ENCODE data around the gene CERK.

Gene CERK

GRCh38 chr22:46731246-46732040, 6.6 kb downstream of the CERK start:
- FAIRE-seq: no peak

GRCh38 chr22:46730568-46731245, 7.3 kb downstream of the CERK start:
- FAIRE-seq: no peak

DNA sequence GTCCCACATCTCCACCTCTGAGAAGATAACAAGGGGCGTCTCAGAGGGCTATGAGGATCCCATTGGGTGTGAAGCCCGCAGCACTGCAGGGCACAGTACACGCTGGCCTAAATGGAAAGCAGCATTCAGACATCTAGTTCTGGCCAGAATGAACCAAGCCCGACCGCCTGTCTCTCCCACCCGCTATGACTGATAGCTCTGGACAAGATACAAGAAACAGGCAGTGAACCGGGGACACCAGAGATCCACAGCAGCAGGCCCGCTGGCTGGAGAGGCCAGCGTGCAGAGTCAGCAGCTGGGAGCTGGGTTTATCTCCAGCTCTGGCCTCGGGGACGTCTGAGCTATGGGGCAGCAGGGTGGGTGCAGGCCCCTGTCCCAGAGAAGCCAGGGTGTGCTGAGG, 9.6 kb downstream of the CERK start:
- no peak for FAIRE-seq

- no peak for FAIRE-seq
Observed at GRCh38 chr22:46727813-46728364, 10.2 kb downstream of the CERK start.

DNA sequence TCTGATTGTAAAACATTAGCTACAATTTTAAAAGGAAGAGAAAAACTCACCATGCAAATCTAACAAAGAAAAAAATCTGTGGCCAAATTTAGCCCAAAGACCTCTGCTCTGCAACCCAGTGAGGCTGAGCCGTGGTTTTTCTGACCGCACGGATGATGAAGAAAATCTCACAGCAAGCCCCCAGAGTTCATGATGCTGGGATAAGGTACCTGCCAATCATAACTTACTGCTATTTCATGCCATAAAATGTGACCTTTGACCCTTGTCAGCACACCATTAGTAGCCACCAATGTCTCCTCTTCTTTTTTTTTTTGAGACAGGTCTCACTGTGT, 11.1 kb downstream of the CERK start:
- no peak for FAIRE-seq

- peak; percentile 66 for FAIRE-seq
Observed at GRCh38 chr22:46726066-46726985, 11.7 kb downstream of the CERK start.

DNA sequence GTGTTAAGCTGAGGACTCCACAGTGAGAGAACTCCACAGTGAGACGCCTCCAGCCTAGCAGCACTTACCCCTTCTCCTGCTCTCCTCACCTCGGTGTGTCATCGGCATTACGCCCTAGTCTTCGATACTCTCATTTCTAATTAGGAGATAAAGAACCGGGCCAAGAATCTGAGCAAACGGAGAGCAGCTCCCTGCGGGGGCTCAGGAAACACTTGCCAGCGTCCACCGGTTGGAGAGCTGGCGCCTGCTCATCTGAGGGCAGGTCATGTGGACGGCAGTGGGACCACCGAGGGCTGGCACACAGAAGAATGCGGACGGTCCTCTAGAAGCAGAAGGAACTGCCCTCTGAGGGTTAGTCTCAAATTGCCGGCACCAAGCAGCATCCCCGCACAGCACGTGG, 13.0 kb downstream of the CERK start:
- no peak for FAIRE-seq

GRCh38 chr22:46723882-46724281, 14.2 kb downstream of the CERK start:
- FAIRE-seq: no peak

GRCh38 chr22:46721501-46722085, 16.5 kb downstream of the CERK start:
- FAIRE-seq: no peak

DNA sequence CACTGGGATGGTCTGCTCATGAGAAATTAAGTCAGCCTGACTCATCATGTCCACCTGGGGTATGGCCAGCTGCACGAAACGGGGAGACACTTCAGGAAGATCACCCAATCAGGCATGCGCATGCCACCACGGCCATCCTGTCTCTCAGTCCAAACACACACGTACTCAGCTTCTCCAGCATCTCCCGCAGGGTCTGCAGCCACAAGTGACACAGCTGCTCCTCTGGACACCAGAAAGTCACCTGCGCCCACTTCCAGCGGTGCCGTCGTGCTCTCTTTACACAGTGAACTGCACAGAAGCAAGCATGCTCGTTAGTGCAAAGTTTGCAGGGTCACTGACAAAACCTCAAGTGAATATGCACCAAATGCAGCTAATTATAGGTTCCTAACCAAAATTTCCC, 18.1 kb downstream of the CERK start:
- FAIRE-seq: no peak

DNA sequence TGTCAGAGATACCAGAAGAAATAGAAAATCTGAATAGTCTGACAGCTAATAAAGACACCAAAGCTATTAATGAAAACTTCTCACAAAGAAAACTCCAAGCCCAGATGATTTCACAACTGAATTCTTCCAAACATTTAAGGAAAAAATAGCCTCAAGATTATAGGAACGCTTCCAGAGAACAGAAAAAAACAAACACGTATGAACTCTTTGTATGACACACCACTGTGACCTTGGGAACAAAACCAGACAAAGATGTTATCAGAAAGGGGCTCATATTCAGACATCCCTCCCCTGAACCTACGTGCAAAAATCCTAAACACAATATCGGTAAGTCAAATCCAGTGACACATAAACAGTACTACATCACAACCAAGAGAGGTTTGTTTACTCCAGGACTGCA, 23.5 kb downstream of the CERK start:
- FAIRE-seq: no peak

GRCh38 chr22:46712288-46712687, 25.8 kb downstream of the CERK start:
- no peak for FAIRE-seq

GRCh38 chr22:46710806-46711205, 27.2 kb downstream of the CERK start:
- no peak for FAIRE-seq

DNA sequence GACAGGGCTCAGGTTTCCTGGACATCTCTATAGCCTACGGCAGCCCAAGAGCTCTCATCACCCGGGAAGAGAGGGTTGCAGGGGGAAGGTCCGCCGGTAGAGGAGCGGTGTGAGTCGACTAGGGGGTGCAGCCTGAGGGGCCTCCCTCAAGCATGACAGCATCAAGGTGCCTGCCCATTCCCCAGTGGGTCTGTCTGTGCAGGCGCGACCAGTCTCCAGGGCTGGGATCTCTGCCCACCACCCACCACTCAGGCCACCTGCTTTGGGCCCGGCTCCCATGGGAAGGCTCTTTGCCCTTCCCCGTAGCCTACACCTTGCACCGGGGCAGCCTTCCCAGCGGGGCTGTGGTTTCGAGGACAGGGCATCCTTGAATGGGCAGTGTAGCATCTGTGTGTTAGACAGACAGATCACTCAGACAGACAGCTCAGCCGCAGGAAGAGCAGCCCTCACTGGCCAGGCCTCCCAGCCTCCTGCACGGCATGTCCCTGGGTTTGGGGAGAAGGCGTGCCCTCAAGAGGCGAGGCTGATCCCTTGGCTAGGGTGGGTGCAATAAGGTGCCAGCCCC, 29.2 kb downstream of the CERK start:
- no peak for FAIRE-seq

DNA sequence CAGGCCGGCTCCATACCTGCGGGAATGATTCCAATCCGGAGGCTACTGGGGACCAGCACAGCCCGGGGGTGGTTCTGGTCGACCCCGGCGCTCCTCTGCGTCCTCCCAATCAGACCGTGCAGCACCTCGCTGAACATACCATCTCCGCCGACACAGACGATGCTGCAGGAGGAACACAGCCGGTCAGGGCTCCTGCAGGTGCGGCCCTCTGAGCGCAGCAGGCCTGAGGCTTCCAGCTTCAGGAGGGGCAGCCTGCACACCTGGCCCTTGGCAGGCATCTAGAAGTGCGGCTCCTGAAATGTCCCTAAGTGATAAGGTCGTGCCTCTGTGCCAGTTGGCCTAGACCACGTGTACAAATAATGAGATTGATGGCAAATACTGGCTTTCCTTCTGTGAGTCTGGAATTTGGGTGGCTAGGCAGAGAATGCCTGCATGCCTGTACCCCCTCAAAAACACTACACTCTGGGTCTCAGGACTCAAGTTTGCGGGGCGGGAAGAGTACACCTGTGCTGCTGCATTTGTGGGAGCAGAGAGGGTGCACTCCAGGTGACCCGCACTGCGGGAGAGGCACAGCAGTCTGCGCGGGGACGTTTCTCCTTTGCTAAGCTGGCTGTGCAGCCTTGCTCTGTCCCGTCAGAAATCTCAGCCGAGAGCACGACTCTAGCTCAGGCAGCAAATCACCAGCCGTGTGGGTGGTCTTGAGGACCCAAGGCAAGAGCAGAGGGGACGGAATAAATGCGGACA, 30.1 kb downstream of the CERK start:
- FAIRE-seq: no peak

DNA sequence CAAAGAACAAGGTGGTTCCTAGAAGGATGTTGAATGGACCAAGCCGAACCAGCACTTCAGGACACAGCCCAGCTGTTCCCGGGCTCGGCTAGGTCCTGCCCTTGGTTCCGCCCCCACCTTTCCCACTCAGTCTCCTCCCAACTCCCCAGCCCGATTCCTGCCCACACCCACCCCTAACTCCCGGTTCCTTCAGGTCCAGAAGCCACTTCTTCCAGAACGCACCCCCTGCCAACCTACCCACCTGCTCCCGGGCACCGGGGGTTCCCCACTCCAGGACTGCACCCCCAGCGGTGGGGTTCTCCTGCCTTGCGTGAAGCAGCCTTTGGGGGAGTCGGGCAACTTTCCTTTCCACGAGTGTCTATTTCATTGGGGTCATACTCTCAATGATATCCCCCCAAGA, 30.7 kb downstream of the CERK start:
- no peak for FAIRE-seq

- no peak for FAIRE-seq
Observed at GRCh38 chr22:46706060-46706459, 32.0 kb downstream of the CERK start.

DNA sequence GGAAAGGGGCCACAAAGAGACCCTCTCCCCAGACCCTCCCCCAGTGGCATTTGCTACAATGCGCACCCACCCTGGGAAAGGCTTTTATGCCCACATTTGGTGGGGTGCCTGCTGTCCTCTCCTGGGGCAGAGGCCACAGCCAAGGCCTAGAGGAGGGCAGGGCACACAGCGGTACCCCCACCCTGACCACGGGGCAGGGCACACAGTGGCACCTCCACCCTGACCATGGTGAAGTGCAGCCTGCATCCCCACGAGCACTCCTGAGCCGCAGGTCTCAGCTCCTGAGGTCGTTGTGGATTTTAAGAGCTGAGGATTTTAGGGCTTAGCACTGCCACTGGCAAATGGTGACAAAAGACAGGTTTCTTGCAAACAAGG, 34.1 kb downstream of the CERK start:
- FAIRE-seq: no peak

DNA sequence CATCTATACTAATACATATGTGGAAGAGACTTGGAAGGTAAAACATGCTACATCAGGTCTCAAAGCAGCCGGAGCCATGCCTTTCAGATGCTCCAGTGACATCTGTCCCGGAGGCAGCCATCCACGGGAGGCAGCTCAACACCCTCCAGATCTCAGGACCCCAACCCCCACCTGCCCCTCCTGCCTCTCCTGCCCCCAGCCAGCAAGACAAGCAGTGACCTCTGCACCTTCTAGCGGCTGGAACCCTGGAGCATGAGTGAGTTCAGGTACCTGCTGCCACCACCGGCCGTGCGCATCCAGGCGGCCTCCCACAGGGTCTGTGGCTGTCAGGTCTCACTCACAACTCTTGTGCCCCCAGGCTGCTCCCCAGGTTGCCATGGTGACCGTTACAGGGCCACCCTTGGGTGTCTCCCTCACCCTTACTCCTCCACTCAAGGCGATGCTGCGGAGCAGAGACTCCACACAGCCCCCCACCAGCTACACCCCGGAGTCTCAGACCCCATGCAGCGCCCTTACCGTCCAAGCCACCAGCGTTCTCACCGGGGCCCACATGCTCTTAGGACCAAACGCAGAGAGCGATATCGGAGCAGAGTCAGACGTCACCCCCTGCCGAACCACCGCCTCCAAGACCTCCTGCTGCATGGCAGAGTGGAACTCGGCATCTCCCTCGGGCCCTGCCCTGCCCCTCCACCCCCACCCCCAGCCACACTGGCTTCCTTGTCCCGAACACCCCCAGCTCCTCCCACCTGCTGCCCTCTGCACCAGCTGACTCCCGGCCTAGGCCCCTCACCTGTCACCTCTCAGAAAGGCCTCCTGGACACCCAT, 34.7 kb downstream of the CERK start:
- FAIRE-seq: no peak

DNA sequence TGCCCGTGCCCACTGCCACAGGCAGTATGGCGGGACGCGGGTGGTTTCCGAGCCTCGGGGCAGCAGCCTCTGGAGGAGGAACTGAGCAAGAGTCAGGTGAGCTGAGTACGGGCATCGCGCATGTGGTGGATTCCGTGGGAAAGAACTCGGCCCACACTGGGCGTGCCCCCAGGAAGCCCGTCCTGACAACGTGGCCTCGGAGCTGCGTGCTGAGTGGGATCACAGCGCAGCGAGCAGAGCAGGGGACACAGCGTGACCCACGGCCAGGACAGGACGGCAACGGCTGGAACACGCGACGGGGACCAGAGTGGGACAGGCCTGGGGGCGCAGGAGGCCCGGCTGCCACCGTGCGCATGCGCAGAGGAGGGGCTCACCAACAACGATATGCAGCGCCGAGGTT, 36.8 kb downstream of the CERK start:
- FAIRE-seq: no peak

DNA sequence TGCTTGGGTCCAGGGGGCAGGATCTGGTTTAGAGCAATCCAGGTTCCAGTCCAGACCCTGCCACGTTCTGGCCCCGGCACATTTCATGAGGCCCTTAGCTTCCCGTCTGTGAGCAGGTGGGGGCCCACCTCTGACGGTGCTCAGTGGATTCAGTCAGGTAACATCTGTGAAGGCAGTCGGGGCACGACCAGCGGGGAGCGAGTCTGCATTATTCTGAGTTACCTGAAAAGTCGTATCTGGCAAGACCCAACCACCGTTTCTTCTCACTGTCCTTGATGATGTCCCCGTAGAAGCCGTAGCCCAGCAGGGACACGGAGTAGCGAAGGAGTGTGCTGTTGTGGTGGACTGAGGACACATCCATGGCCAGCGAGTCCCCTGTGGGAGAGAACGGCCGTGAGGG, 39.0 kb downstream of the CERK start:
- no peak for FAIRE-seq

All from islet of Langerhans (tissue), 1 donor.